A549 (cell line): ENCODE data around the gene TCP10L. TPM values are rescaled to one million over a fixed set of nuclear protein-coding genes. Genes with fewer than 3 reads are reported as not detected.
"Not testable (repeated sequence)": the region's sequence is repeated elsewhere in the genome, so short reads cannot be mapped to it uniquely, and the experiment has no call there.

Experiments
- ATAC-seq, 2 experiments: fragments of 200-7000 bp in 1 of 2; fragments of >200 bp in 1 of 2; cut with Nextera tagmentation in 1 of 2; cut with Tn5 transposase in 1 of 2; 3 replicates each; pipeline versions ENCODE4 v1.8.0 to v1.9.1; 2018 to 2020; ENCODE audit warnings: mild to moderate bottlenecking in 1 of 2, moderate library complexity in 1 of 2
- CTCF ChIA-PET: fragments of 300-600 bp; sonication (Branson Sonifier 250); formaldehyde crosslinking; extraction: SDS; loops from one replicate; lab custom pipeline; 2021; ENCODE audit warnings: antibody characterized with exemption, inconsistent platforms; lab: Yijun Ruan, JAX
- POLR2A ChIA-PET: fragments of 350-600 bp; formaldehyde crosslinking; extraction: SDS; loops from one replicate; lab custom pipeline; 2021; ENCODE audit warnings: antibody characterized with exemption, inconsistent platforms; lab: Yijun Ruan, JAX
- DNase-seq, 2 experiments: peaks; one replicate each; pipeline versions ENCODE4 v3.0.0 to v3.0.0-alpha.2; 2011 to 2016; ENCODE audit warnings: low read depth in 1 of 2, low spot score in 1 of 2
- FAIRE-seq: peaks from 2 replicates; lab custom pipeline; 2011; peaks lifted over from hg19 to GRCh38; lab: Jason Lieb, UNC
- H3K27ac ChIP-seq, 2 experiments: fragments of >200 bp; sonication (Bioruptor Twin); formaldehyde crosslinking; 3 replicates each; pipeline ENCODE4 v1.5.1; 2016 to 2017
- H3K4me1 ChIP-seq: fragments of >200 bp; sonication (Bioruptor Twin); formaldehyde crosslinking; 3 replicates; pipeline ENCODE4 v1.6.1; 2016
- H3K4me2 ChIP-seq: fragments of >200 bp; sonication (Bioruptor Twin); formaldehyde crosslinking; 3 replicates; pipeline ENCODE4 v1.6.1; 2016
- H3K4me3 ChIP-seq: fragments of >200 bp; sonication (Bioruptor Twin); formaldehyde crosslinking; 3 replicates; pipeline ENCODE4 v1.5.1; 2016
- H3K9me3 ChIP-seq: fragments of >200 bp; sonication (Bioruptor Twin); formaldehyde crosslinking; 3 replicates; pipeline ENCODE4 v1.6.1; 2016
- BHLHE40 ChIP-seq: IDR thresholded peaks from 2 replicates; pipeline ENCODE4 v1.6.1; 2012; ENCODE audit warnings: low read depth, low read length, inconsistent platforms
- CBX8 ChIP-seq: fragments of 200-600 bp; sonication (generic); IDR thresholded peaks from 2 replicates; pipeline ENCODE4 v1.6.1; 2016
- CEBPB ChIP-seq, 2 experiments: fragments of >200 bp in 1 of 2; sonication (Bioruptor Twin) in 1 of 2; formaldehyde crosslinking in 1 of 2; IDR thresholded peaks; 2 replicates each; pipeline ENCODE4 v1.6.1; 2012 to 2016
- E2F6 ChIP-seq: IDR thresholded peaks from 2 replicates; pipeline ENCODE4 v1.6.1; 2012; ENCODE audit warnings: low read depth, borderline replicate concordance
- ESRRA ChIP-seq: fragments of 150-350 bp; IDR thresholded peaks from 2 replicates; pipeline ENCODE4 v1.6.1; 2014; ENCODE audit warnings: mild to moderate bottlenecking, low read length, borderline replicate concordance
- FOSL2 ChIP-seq, 2 experiments: fragments of 450-650 bp in 1 of 2; fragments of >200 bp in 1 of 2; sonication (Bioruptor Twin) in 1 of 2; formaldehyde crosslinking; IDR thresholded peaks; 2 replicates each; pipeline versions ENCODE4 v1.5.0 to v1.6.1; 2016 to 2020; ENCODE audit warnings: mild to moderate bottlenecking in 1 of 2, moderate library complexity in 1 of 2
- HDAC2 ChIP-seq: fragments of 200-600 bp; sonication (generic); IDR thresholded peaks from 2 replicates; pipeline ENCODE4 v1.6.1; 2016
- HES2 ChIP-seq: fragments of >200 bp; sonication (Bioruptor Twin); formaldehyde crosslinking; IDR thresholded peaks from 2 replicates; pipeline ENCODE4 v1.6.1; 2016
- HEYL ChIP-seq: fragments of 250-450 bp; sonication (Bioruptor Pico); IDR thresholded peaks from 2 replicates; pipeline ENCODE4 v1.8.0; 2021; ENCODE audit warnings: mild to moderate bottlenecking, moderate library complexity
- HMGXB4 ChIP-seq: fragments of 250-450 bp; sonication (Bioruptor Pico); IDR thresholded peaks from 2 replicates; pipeline ENCODE4 v1.5.0; 2021; ENCODE audit warnings: mild to moderate bottlenecking, moderate library complexity, borderline replicate concordance
- HOXA7 ChIP-seq: fragments of 250-450 bp; sonication (Bioruptor Pico); IDR thresholded peaks from 2 replicates; pipeline ENCODE4 v1.5.0; 2020; ENCODE audit warnings: mild to moderate bottlenecking, moderate library complexity
- JUN ChIP-seq, 2 experiments: fragments of >200 bp; sonication (Bioruptor Twin); formaldehyde crosslinking; IDR thresholded peaks; 2 replicates in 1 of 2; 3 replicates in 1 of 2; pipeline ENCODE4 v1.6.1; 2016 to 2017
- MAFK ChIP-seq: fragments of 450-650 bp; IDR thresholded peaks from 2 replicates; pipeline ENCODE4 v1.6.1; 2014; ENCODE audit not compliant: partially characterized antibody
- MAZ ChIP-seq: fragments of 150-350 bp; IDR thresholded peaks from 2 replicates; pipeline ENCODE4 v1.6.1; 2014; ENCODE audit warnings: antibody characterized with exemption, low read depth, low read length, borderline replicate concordance
- NR3C1 ChIP-seq: fragments of >200 bp; sonication (Bioruptor Twin); formaldehyde crosslinking; IDR thresholded peaks from 3 replicates; pipeline ENCODE4 v1.6.1; 2017
- PBX3 ChIP-seq: IDR thresholded peaks from 2 replicates; pipeline ENCODE4 v1.6.1; 2012
- POLR2AphosphoS2 ChIP-seq: conservative IDR thresholded peaks from 2 replicates; pipeline ENCODE4 v1.6.1; 2012; ENCODE audit warnings: low read length, improper control_type of control experiment, inconsistent platforms
- REST ChIP-seq: fragments of 200-600 bp; sonication (generic); IDR thresholded peaks from 2 replicates; pipeline ENCODE4 v1.6.1; 2016; ENCODE audit warnings: antibody characterized with exemption, mild to moderate bottlenecking, moderate library complexity
- RNF2 ChIP-seq: fragments of 200-600 bp; sonication (generic); IDR thresholded peaks from 2 replicates; pipeline ENCODE4 v1.6.1; 2016; ENCODE audit warnings: low read depth, mild to moderate bottlenecking, antibody characterized with exemption, moderate library complexity, borderline replicate concordance
- SMC3 ChIP-seq: fragments of >200 bp; sonication (Bioruptor Twin); formaldehyde crosslinking; IDR thresholded peaks from 3 replicates; pipeline ENCODE4 v1.6.1; 2018; ENCODE audit warnings: inconsistent platforms
- TFCP2L1 ChIP-seq: fragments of 250-450 bp; sonication (Bioruptor Pico); IDR thresholded peaks from 2 replicates; pipeline ENCODE4 v1.5.0; 2021; ENCODE audit warnings: mild to moderate bottlenecking
- ZSCAN20 ChIP-seq: fragments of 250-450 bp; sonication (Bioruptor Pico); IDR thresholded peaks from 2 replicates; pipeline ENCODE4 v1.8.0; 2022; ENCODE audit warnings: mild to moderate bottlenecking, moderate library complexity
- WGBS: methylation state at CpG from one replicate; pipeline ENCODE4 v1.1.6; 2017; ENCODE audit errors: missing lambda C conversion rate; 5-methylcytosine and 5-hydroxymethylcytosine counted together
- polyA plus RNA-seq, 4 experiments: library from polyadenylated mRNA; depleted of rRNA in 3 of 4; stranded (reverse); fragments of >200 nt; fragmentation: RNase III in 1 of 4; extraction: RNeasy Plus Mini Kit Qiagen cat#74134 plus additional on column Dnase treatment in 1 of 4; gene quantifications; 2 replicates in 3 of 4; 3 replicates in 1 of 4; pipeline ENCODE4 v1.2.3, GENCODE V29; 2011 to 2017

Gene TCP10L
- polyA plus RNA-seq, 2 of the 4 experiments (the other 2 are of a cell fraction) = 0.62 to 1.2 TPM

- no peak for DNase-seq
- TF ChIP-seq CBX8 (no peak), ZSCAN20 (CRISPR knock-in tag) (no peak), HDAC2 (no peak), E2F6 (no peak), MAZ (no peak), JUN (IDR thresholded peaks at IDR 0.05) (no peak), NR3C1 (no peak), HEYL (CRISPR knock-in tag) (no peak), FOSL2 (IDR thresholded peaks at IDR 0.05) (no peak), FOSL2 (CRISPR knock-in tag; IDR thresholded peaks at IDR 0.05) (no peak)
- H3K4me1 ChIP-seq = peaks cover 6% of the 10 kb centered on the region; the same call in 1 of the 3 replicates
- no peak overlapping the region for H3K27ac ChIP-seq
- 66% methylated on average over 6 of the region's 6 CpGs for WGBS
- ChIA-PET CTCF (no interaction called here), POLR2A (no interaction called here)
- no peak overlapping the region for H3K4me3 ChIP-seq
- no peak overlapping the region for H3K4me2 ChIP-seq
- FAIRE-seq = no peak
- ATAC-seq = no peak
- no peaks in the 10 kb centered on the region for H3K9me3 ChIP-seq
These were observed 52.7 kb downstream of the TCP10L start for GRCh38 chr21:32532636-32533035.

GRCh38 chr21:32531561-32531960 is 53.8 kb downstream of the TCP10L start:
- DNase-seq, H3K4me3 ChIP-seq, H3K9me3 ChIP-seq, POLR2A ChIA-PET, ATAC-seq, H3K4me1 ChIP-seq, H3K4me2 ChIP-seq, FAIRE-seq: not testable (repeated sequence)
- CTCF ChIA-PET = interaction anchor here (1.0 kb wide), 2 partner anchors 11 to 118 kb away, joined by 3 to 4 read pairs; no protein-coding TSS in a partner anchor
- 95% methylated on average over 3 of the region's 3 CpGs for WGBS
- peak overlapping the region in 1 of 2 experiments; percentile 38; a peak in 2 of 6 replicates for H3K27ac ChIP-seq

GRCh38 chr21:32530809-32531208 is 54.5 kb downstream of the TCP10L start:
- ATAC-seq, POLR2A ChIA-PET: not testable (repeated sequence)

GRCh38 chr21:32529679-32530078 is 55.6 kb downstream of the TCP10L start:
- ATAC-seq (no peak), FAIRE-seq (no peak), DNase-seq (no peak)
- Histone ChIP-seq H3K9me3 (no peaks in the 10 kb centered on the region), H3K27ac (no peak overlapping the region), H3K4me3 (no peak overlapping the region), H3K4me2 (no peak overlapping the region), H3K4me1 (no peaks in the 10 kb centered on the region)
- POLR2A ChIA-PET = no interaction called here
- WGBS = 73% methylated on average over 4 of the region's 4 CpGs
- CTCF ChIA-PET = interaction anchor here (0.8 kb wide), 1 partner anchor 115 kb away, joined by 3 read pairs; no protein-coding TSS in a partner anchor
- TF ChIP-seq E2F6 = no peak
- no peak for TF ChIP-seq PBX3
- no peak for TF ChIP-seq RNF2
- TF ChIP-seq POLR2AphosphoS2 = no peak
- no peak for TF ChIP-seq BHLHE40
- TF ChIP-seq HMGXB4 (CRISPR knock-in tag) = no peak
- TF ChIP-seq HOXA7 = no peak
- no peak for TF ChIP-seq SMC3
- TF ChIP-seq CEBPB (IDR thresholded peaks at IDR 0.05) = no peak
- no peak for TF ChIP-seq HES2
- TF ChIP-seq TFCP2L1 (CRISPR knock-in tag) = no peak
- TF ChIP-seq ESRRA = no peak
- TF ChIP-seq MAFK = no peak
- no peak for TF ChIP-seq REST

More at GRCh38 chr21:32530809-32531208, 54.5 kb downstream of the TCP10L start:
- not testable (repeated sequence) for H3K4me3 ChIP-seq, H3K9me3 ChIP-seq, H3K27ac ChIP-seq, H3K4me1 ChIP-seq, DNase-seq, FAIRE-seq, H3K4me2 ChIP-seq
- WGBS = 74% methylated on average over 7 of the region's 7 CpGs
- CTCF ChIA-PET = interaction anchor here (1.0 to 1.4 kb wide), 3 partner anchors 10 to 41 kb away, joined by 3 read pairs; no protein-coding TSS in a partner anchor
